HEK293 (cell line): ENCODE measurements around the gene EHD3.

Experiments
- BCL11B ChIP-seq: fragments of 450-650 bp; formaldehyde crosslinking; IDR thresholded peaks from 2 replicates; pipeline ENCODE4 v1.5.1; 2016; ENCODE audit warnings: low read depth, missing biosample characterization, missing genetic modification characterization
- ZBTB8A ChIP-seq: fragments of 450-650 bp; formaldehyde crosslinking; IDR thresholded peaks from 2 replicates; pipeline ENCODE4 v1.5.1; 2016; ENCODE audit warnings: missing biosample characterization, missing genetic modification characterization
- TF ChIP-seq, protein P1 (sequence below): fragments of 450-650 bp; formaldehyde crosslinking; IDR thresholded peaks from 2 replicates; pipeline ENCODE4 v1.5.1; 2016; ENCODE audit warnings: missing biosample characterization, missing genetic modification characterization
- TF ChIP-seq, protein P2 (sequence below): sonication (generic); formaldehyde crosslinking; IDR thresholded peaks from 2 replicates; pipeline ENCODE4 v1.8.1; 2022; ENCODE audit warnings: mild to moderate bottlenecking, moderate library complexity, missing genetic modification reagents

DNA sequence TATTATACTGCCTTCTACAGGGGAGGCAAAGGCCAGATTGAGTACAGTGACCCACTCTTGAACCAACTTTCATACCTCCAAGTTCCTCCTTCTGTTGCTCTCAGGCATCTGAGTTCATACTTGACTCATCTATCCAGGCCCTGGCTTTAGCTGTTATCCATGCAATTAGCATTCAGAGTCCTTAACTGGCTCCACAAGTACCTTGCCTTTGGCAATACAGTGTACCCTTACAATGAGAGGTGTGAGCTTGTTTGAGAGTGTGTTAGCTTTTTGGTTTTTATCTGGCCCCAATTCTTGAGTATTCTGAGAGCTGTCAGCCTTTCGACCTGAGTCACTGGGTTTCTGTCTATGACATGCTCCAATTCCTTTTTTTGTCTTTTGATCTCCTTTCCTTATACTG lies 60.2 kb downstream of the EHD3 start:
- TF ChIP-seq, protein P1, sequence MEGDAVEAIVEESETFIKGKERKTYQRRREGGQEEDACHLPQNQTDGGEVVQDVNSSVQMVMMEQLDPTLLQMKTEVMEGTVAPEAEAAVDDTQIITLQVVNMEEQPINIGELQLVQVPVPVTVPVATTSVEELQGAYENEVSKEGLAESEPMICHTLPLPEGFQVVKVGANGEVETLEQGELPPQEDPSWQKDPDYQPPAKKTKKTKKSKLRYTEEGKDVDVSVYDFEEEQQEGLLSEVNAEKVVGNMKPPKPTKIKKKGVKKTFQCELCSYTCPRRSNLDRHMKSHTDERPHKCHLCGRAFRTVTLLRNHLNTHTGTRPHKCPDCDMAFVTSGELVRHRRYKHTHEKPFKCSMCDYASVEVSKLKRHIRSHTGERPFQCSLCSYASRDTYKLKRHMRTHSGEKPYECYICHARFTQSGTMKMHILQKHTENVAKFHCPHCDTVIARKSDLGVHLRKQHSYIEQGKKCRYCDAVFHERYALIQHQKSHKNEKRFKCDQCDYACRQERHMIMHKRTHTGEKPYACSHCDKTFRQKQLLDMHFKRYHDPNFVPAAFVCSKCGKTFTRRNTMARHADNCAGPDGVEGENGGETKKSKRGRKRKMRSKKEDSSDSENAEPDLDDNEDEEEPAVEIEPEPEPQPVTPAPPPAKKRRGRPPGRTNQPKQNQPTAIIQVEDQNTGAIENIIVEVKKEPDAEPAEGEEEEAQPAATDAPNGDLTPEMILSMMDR (tag by site-specific recombination) = no peak
- TF ChIP-seq, protein P2, sequence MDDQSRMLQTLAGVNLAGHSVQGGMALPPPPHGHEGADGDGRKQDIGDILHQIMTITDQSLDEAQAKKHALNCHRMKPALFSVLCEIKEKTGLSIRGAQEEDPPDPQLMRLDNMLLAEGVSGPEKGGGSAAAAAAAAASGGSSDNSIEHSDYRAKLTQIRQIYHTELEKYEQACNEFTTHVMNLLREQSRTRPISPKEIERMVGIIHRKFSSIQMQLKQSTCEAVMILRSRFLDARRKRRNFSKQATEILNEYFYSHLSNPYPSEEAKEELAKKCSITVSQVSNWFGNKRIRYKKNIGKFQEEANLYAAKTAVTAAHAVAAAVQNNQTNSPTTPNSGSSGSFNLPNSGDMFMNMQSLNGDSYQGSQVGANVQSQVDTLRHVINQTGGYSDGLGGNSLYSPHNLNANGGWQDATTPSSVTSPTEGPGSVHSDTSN = no peak
- TF ChIP-seq ZBTB8A (no peak), BCL11B (tag by site-specific recombination) (no peak)
